ENCODE data around the gene CD53. TPM values are rescaled to one million over a fixed set of nuclear protein-coding genes. Genes with fewer than 3 reads are reported as not detected.

Gene CD53
- total and polyA plus RNA-seq, 2 of the 4 experiments (the other 2 are of a cell fraction): not detected

- no peak overlapping the region for H2AK9ac ChIP-seq (replicated peaks; ENCODE audit: low read depth, low read length, poor library complexity)
- H3K9me3 ChIP-seq (ENCODE audit: control insufficient read depth, insufficient read depth, low read length): no peaks in the 10 kb centered on the region
- no peak overlapping the region for H2AFZ ChIP-seq (replicated peaks; ENCODE audit: low read length, poor library complexity)
- DNase-seq: no peak
- H2AK5ac ChIP-seq (ENCODE audit: low read depth, low read length): no peak overlapping the region
- no peak overlapping the region for H2BK120ac ChIP-seq (ENCODE audit: low read depth, low read length)
- no peaks in the 10 kb centered on the region for H3K27me3 ChIP-seq (ENCODE audit: control insufficient read depth, insufficient read depth, low read length)
- BruUV-seq (replicated peaks): no TSS peak
- H3K9me1 ChIP-seq (ENCODE audit: insufficient read depth, low read length): no peaks in the 10 kb centered on the region
- H3K18ac ChIP-seq (ENCODE audit: low read depth, low read length): no peak overlapping the region
- no peak overlapping the region for H3K23ac ChIP-seq (ENCODE audit: low read depth, low read length)
- in situ Hi-C loops (cut with MboI; ENCODE audit: low sequenced_read_pairs): no loop called here
- no peak overlapping the region for H4K5ac ChIP-seq (ENCODE audit: low read depth, low read length)
- intact Hi-C loops (cut with micrococcal nuclease): no loop called here
- no peak overlapping the region for H3K14ac ChIP-seq (replicated peaks; ENCODE audit: low read depth, low read length)
- H2BK20ac ChIP-seq (ENCODE audit: low read depth, low read length): no peak overlapping the region
- ATAC-seq (ENCODE audit: low read depth): no peak
- no peaks in the 10 kb centered on the region for H3K79me1 ChIP-seq (ENCODE audit: low read depth in 1 of 2, low read length in 2 of 2)
- H4K91ac ChIP-seq (ENCODE audit: insufficient read depth, low read depth, low read length): no peak overlapping the region
- no peak overlapping the region for H2BK15ac ChIP-seq (ENCODE audit: low read depth, low read length)
- no peak overlapping the region for H3K56ac ChIP-seq (ENCODE audit: extremely low read depth, insufficient read depth, low read length)
- H3K27ac ChIP-seq (ENCODE audit: insufficient read depth, low read length): no peak overlapping the region
- POLR2A ChIA-PET (ENCODE audit: unreplicated experiment): no interaction called here
- WGBS, 2 experiments (ENCODE audit: extremely low coverage in 2 of 2, insufficient read length in 1 of 2): no CpG with 5 or more reads among the region's 1 CpG
- H4K20me1 ChIP-seq (ENCODE audit: insufficient read depth, low read length): no peaks in the 10 kb centered on the region
- dilution Hi-C loops (cut with HindIII; ENCODE audit: low sequenced_read_pairs, unreplicated experiment): no loop called here
- no peak overlapping the region for H3K4me2 ChIP-seq (ENCODE audit: low read depth, low read length)
- TF ChIP-seq SMC3 (IDR thresholded peaks at IDR 0.05; ENCODE audit: low read depth, low read length) (no peak), USF2 (IDR thresholded peaks at IDR 0.05; ENCODE audit: low read depth, low read length) (no peak), CTCF (conservative IDR thresholded peaks at IDR 0.05; ENCODE audit: low read depth, low read length) (no peak), RAD21 (IDR thresholded peaks at IDR 0.05; ENCODE audit: low read length) (no peak), MXI1 (IDR thresholded peaks at IDR 0.05; ENCODE audit: borderline replicate concordance, low read depth, low read length) (no peak), ELK1 (IDR thresholded peaks at IDR 0.05; ENCODE audit: borderline replicate concordance, low read depth, low read length) (no peak), CHD1 (IDR thresholded peaks at IDR 0.05; ENCODE audit: low read depth, low read length) (no peak), MAZ (IDR thresholded peaks at IDR 0.05; ENCODE audit: borderline replicate concordance, low read depth, low read length) (no peak), FOS (IDR thresholded peaks at IDR 0.05; ENCODE audit: low read depth, low read length) (no peak), POLR2A (IDR thresholded peaks at IDR 0.05; ENCODE audit: low read depth, low read length) (no peak), NFE2L2 (IDR thresholded peaks at IDR 0.05; ENCODE audit: low read depth, low read length) (no peak), BHLHE40 (IDR thresholded peaks at IDR 0.05; ENCODE audit: low read depth, low read length) (no peak), MAFK (IDR thresholded peaks at IDR 0.05; ENCODE audit: low read depth, low read length) (no peak), CEBPB (IDR thresholded peaks at IDR 0.05; ENCODE audit: low read depth, low read length) (no peak), RCOR1 (IDR thresholded peaks at IDR 0.05; ENCODE audit: insufficient replicate concordance, low read length) (no peak), RFX5 (IDR thresholded peaks at IDR 0.05; ENCODE audit: low read depth, low read length) (no peak)
- H2BK5ac ChIP-seq (ENCODE audit: low read depth, low read length, poor library complexity, severe bottlenecking): no peak overlapping the region
- no peak overlapping the region for H3K4ac ChIP-seq (ENCODE audit: low read depth, low read length)
- no peak overlapping the region for H4K8ac ChIP-seq (ENCODE audit: low read depth in 2 of 2, low read length in 2 of 2)
- no peaks in the 10 kb centered on the region for H3K36me3 ChIP-seq (ENCODE audit: control insufficient read depth, insufficient read depth, low read length)
- H3K9ac ChIP-seq (ENCODE audit: low read depth, low read length): no peak overlapping the region
- no peaks in the 10 kb centered on the region for H3K4me1 ChIP-seq (ENCODE audit: control insufficient read depth, insufficient read depth, low read length)
- no peak overlapping the region for H3K4me3 ChIP-seq (ENCODE audit: insufficient read depth, low read depth, low read length)
- CTCF ChIA-PET: no interaction called here
Observed at GRCh38 chr1:110876748-110877341, 3.9 kb downstream of the CD53 start.

Measured in IMR-90 (cell line).